ENCODE measurements around the gene PTPRK.

PTPRK gene

GRCh38 chr6:128333581-128334223 lies 186.7 kb downstream of the PTPRK start:
- H3K27ac ChIP-seq, result no peak overlapping the region
- no peak overlapping the region for H3K4me3 ChIP-seq (ENCODE audit: low read depth, low read length)
- no peaks in the 10 kb centered on the region for H3K9me3 ChIP-seq (ENCODE audit: severe bottlenecking)
- no peak for TF ChIP-seq CTCF (IDR thresholded peaks at IDR 0.05; ENCODE audit: low read depth, low read length)
- no peaks in the 10 kb centered on the region for H3K27me3 ChIP-seq (ENCODE audit: insufficient read depth, low read depth, severe bottlenecking)
- H3K36me3 ChIP-seq, result no peaks in the 10 kb centered on the region
- DNase-seq, result no peak

- H3K27me3 ChIP-seq (ENCODE audit: insufficient read depth, low read depth, severe bottlenecking), result no peaks in the 10 kb centered on the region
- no peaks in the 10 kb centered on the region for H3K9me3 ChIP-seq (ENCODE audit: severe bottlenecking)
- DNase-seq, result peak; percentile 35
- H3K4me3 ChIP-seq (ENCODE audit: low read depth, low read length), result no peak overlapping the region
- H3K36me3 ChIP-seq, result no peaks in the 10 kb centered on the region
- no peak overlapping the region for H3K27ac ChIP-seq
- TF ChIP-seq CTCF (IDR thresholded peaks at IDR 0.05; ENCODE audit: low read depth, low read length), result peak; percentile 62
Measured at GRCh38 chr6:128327890-128328289, 192.5 kb downstream of the PTPRK start.

GRCh38 chr6:128323011-128323410 lies 197.4 kb downstream of the PTPRK start:
- Histone ChIP-seq H3K27ac (no peak overlapping the region), H3K36me3 (no peaks in the 10 kb centered on the region), H3K9me3 (ENCODE audit: severe bottlenecking) (no peaks in the 10 kb centered on the region), H3K27me3 (ENCODE audit: insufficient read depth, low read depth, severe bottlenecking) (no peaks in the 10 kb centered on the region), H3K4me3 (ENCODE audit: low read depth, low read length) (no peak overlapping the region)
- DNase-seq, result no peak
- TF ChIP-seq CTCF (IDR thresholded peaks at IDR 0.05; ENCODE audit: low read depth, low read length), result no peak

GRCh38 chr6:128319946-128320345 lies 200.5 kb downstream of the PTPRK start:
- Histone ChIP-seq H3K9me3 (ENCODE audit: severe bottlenecking) (no peaks in the 10 kb centered on the region), H3K27ac (no peak overlapping the region)

GRCh38 chr6:128319157-128319556 lies 201.2 kb downstream of the PTPRK start:
- no peak overlapping the region for H3K4me3 ChIP-seq (ENCODE audit: low read depth, low read length)
- H3K36me3 ChIP-seq, result no peaks in the 10 kb centered on the region
- no peaks in the 10 kb centered on the region for H3K9me3 ChIP-seq (ENCODE audit: severe bottlenecking)
- no peaks in the 10 kb centered on the region for H3K27me3 ChIP-seq (ENCODE audit: insufficient read depth, low read depth, severe bottlenecking)
- DNase-seq, result no peak
- H3K27ac ChIP-seq, result no peak overlapping the region
- no peak for TF ChIP-seq CTCF (IDR thresholded peaks at IDR 0.05; ENCODE audit: low read depth, low read length)

More at GRCh38 chr6:128319946-128320345, 200.5 kb downstream of the PTPRK start:
- Histone ChIP-seq H3K4me3 (ENCODE audit: low read depth, low read length) (no peak overlapping the region), H3K27me3 (ENCODE audit: insufficient read depth, low read depth, severe bottlenecking) (no peaks in the 10 kb centered on the region), H3K36me3 (no peaks in the 10 kb centered on the region)
- no peak for DNase-seq
- no peak for TF ChIP-seq CTCF (IDR thresholded peaks at IDR 0.05; ENCODE audit: low read depth, low read length)
